ENCODE results near the gene CNTN3. TPM values are rescaled to one million over a fixed set of nuclear protein-coding genes. Genes with fewer than 3 reads are reported as not detected.

Gene CNTN3
- total RNA-seq, 1 donor from 2014 or later = 3.7 TPM

DNA sequence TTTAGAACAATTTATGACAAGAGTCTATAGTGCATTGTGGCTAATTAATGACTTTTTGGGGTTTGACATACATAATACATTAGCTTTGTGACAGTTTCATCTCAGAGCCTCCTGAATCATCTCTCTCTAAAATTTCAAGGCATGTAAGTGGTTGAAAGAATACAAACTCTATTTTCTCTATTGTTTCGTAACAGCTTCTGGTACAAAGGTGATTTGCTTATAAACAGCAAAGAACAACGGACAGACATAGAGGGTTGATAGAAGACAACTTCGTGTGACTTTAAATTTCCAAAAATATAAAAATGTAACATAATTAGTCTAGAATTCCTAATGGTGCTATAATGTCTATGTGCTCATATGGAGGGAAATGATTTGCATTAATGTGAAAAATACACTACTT, 21.3 kb downstream of the CNTN3 start:
- H3K9me3 ChIP-seq (ENCODE audit: control insufficient read depth in 3 of 3, low read length in 3 of 3) = peaks cover 0 to 2% (median 0%) of the 10 kb centered on the region in 3 donors
- no peak overlapping the region for H3K27ac ChIP-seq (ENCODE audit: low read depth, low read length)
- H3K27me3 ChIP-seq (ENCODE audit: control insufficient read depth in 3 of 3, insufficient read depth in 3 of 3, low read length in 3 of 3) = no peaks in the 10 kb centered on the region
- H3K36me3 ChIP-seq (ENCODE audit: control insufficient read depth in 3 of 3, insufficient read depth in 3 of 3, low read length in 3 of 3) = no peaks in the 10 kb centered on the region
- H3K4me1 ChIP-seq (ENCODE audit: control insufficient read depth in 3 of 3, insufficient read depth in 3 of 3, low read length in 3 of 3) = no peaks in the 10 kb centered on the region
- no peak overlapping the region for H3K4me3 ChIP-seq (ENCODE audit: low read length in 3 of 3)
- no peak overlapping the region for H3K9ac ChIP-seq (ENCODE audit: low read depth in 1 of 3, low read length in 3 of 3)

DNA sequence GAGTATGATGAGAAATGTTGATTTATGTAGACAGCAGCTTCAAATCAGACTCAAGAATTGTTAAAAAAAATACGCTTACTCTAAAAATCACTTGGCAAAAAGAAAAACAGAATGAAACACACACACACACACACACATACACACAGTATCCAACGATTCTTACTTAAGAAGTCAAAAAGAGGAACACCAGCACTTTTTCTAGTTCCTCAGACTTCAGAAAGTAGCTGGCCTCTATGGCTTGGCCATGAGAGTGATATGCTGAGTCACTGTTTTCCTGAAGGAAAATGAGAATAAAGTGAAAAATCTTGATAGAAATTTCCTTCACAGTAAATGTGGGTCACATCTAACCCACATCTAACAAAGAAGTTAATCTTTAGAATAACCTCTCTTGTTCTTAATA, 22.1 kb downstream of the CNTN3 start:
- Histone ChIP-seq H3K27me3 (ENCODE audit: control insufficient read depth in 3 of 3, insufficient read depth in 3 of 3, low read length in 3 of 3) (no peaks in the 10 kb centered on the region), H3K4me1 (ENCODE audit: control insufficient read depth in 3 of 3, insufficient read depth in 3 of 3, low read length in 3 of 3) (no peaks in the 10 kb centered on the region), H3K9ac (ENCODE audit: low read depth in 1 of 3, low read length in 3 of 3) (no peak overlapping the region), H3K9me3 (ENCODE audit: control insufficient read depth in 3 of 3, low read length in 3 of 3) (peaks cover 0 to 2% (median 0%) of the 10 kb centered on the region in 3 donors), H3K36me3 (ENCODE audit: control insufficient read depth in 3 of 3, insufficient read depth in 3 of 3, low read length in 3 of 3) (no peaks in the 10 kb centered on the region), H3K27ac (ENCODE audit: low read depth, low read length) (no peak overlapping the region), H3K4me3 (ENCODE audit: low read length in 3 of 3) (no peak overlapping the region)

DNA sequence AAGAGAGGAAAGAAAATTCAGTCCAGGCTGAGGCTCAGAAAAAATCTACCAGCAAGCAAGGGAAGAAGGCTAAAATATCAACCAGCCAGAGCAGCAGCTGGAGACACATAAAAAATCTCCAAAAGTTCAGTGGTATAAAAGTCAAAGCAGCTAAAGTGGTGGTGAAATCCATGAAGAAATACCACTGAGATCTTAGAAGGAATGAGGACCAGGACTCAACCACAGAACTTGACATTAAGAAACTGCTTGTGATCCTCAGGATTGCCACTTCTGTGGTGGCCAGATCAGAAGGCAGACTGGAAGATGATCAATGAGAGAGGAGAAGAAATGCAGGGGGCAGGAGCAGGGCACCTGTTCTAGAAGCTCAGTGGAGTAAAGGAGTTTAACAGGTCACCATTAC, 22.5 kb downstream of the CNTN3 start:
- H3K4me3 ChIP-seq (ENCODE audit: low read length in 3 of 3) = no peak overlapping the region
- H3K4me1 ChIP-seq (ENCODE audit: control insufficient read depth in 3 of 3, insufficient read depth in 3 of 3, low read length in 3 of 3) = no peaks in the 10 kb centered on the region
- no peak overlapping the region for H3K27ac ChIP-seq (ENCODE audit: low read depth, low read length)

DNA sequence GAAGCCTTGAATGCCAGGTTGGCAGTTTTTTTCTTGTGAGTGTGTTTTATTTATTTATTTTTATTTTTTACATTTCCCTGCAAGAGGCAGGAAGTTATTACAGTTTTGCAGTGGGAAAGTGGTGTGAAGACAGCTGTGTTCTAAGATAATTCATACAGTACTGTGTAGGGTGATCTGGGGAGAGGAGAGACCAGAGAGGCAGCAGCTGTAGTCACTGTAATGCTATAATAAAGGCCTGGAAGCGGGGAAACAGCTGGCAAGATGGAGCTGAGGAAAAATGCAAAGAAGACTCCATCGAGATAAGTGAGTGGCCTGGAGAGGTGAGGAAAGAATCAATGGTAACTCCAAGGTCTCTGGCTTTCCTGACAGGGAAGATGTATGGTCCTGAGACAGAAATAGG, 23.1 kb downstream of the CNTN3 start:
- Histone ChIP-seq H3K9ac (ENCODE audit: low read depth in 1 of 3, low read length in 3 of 3) (no peak overlapping the region), H3K9me3 (ENCODE audit: control insufficient read depth in 3 of 3, low read length in 3 of 3) (no peaks in the 10 kb centered on the region), H3K4me1 (ENCODE audit: control insufficient read depth in 3 of 3, insufficient read depth in 3 of 3, low read length in 3 of 3) (no peaks in the 10 kb centered on the region), H3K36me3 (ENCODE audit: control insufficient read depth in 3 of 3, insufficient read depth in 3 of 3, low read length in 3 of 3) (no peaks in the 10 kb centered on the region), H3K27me3 (ENCODE audit: control insufficient read depth in 3 of 3, insufficient read depth in 3 of 3, low read length in 3 of 3) (no peaks in the 10 kb centered on the region), H3K4me3 (ENCODE audit: low read length in 3 of 3) (no peak overlapping the region), H3K27ac (ENCODE audit: low read depth, low read length) (no peak overlapping the region)

More for the DNA sequence above, 22.5 kb downstream of the CNTN3 start:
- Histone ChIP-seq H3K9me3 (ENCODE audit: control insufficient read depth in 3 of 3, low read length in 3 of 3) (peaks cover 0 to 2% (median 0%) of the 10 kb centered on the region in 3 donors), H3K36me3 (ENCODE audit: control insufficient read depth in 3 of 3, insufficient read depth in 3 of 3, low read length in 3 of 3) (no peaks in the 10 kb centered on the region), H3K9ac (ENCODE audit: low read depth in 1 of 3, low read length in 3 of 3) (no peak overlapping the region), H3K27me3 (ENCODE audit: control insufficient read depth in 3 of 3, insufficient read depth in 3 of 3, low read length in 3 of 3) (no peaks in the 10 kb centered on the region)

DNA sequence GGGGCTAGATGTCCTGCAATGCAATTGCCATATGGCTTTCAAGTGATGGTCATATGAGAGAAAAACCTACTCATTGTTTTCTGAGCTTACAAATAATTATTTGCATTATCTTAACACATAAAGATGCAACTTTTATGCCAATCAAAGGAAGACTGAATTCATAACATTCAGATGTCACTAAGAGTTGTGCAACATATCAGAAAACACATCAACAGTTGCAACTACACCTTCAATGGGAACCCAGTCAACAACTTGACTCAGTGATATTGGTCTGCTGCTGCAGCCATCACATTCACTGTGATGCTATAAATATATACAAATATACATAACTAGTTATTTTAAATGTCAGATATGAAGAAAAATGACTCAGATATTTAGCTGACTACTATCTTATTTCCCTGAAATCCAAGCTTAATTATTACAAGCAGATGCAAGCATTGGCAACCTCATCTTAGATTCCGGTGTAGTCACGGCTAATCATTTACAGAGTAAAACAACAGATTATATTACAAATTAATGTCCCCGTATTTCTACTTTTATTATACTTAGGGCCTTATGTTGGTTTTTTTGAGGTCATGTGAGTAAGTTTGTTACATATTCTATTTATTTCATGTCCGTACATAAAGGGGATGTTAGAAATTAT, 23.7 kb downstream of the CNTN3 start:
- H3K27me3 ChIP-seq (ENCODE audit: control insufficient read depth in 3 of 3, insufficient read depth in 3 of 3, low read length in 3 of 3) = no peaks in the 10 kb centered on the region
- no peaks in the 10 kb centered on the region for H3K4me1 ChIP-seq (ENCODE audit: control insufficient read depth in 3 of 3, insufficient read depth in 3 of 3, low read length in 3 of 3)
- no peaks in the 10 kb centered on the region for H3K9me3 ChIP-seq (ENCODE audit: control insufficient read depth in 3 of 3, low read length in 3 of 3)
- no peak overlapping the region for H3K9ac ChIP-seq (ENCODE audit: low read depth in 1 of 3, low read length in 3 of 3)
- H3K27ac ChIP-seq (ENCODE audit: low read depth, low read length) = no peak overlapping the region
- H3K4me3 ChIP-seq (ENCODE audit: low read length in 3 of 3) = no peak overlapping the region
- no peaks in the 10 kb centered on the region for H3K36me3 ChIP-seq (ENCODE audit: control insufficient read depth in 3 of 3, insufficient read depth in 3 of 3, low read length in 3 of 3)

DNA sequence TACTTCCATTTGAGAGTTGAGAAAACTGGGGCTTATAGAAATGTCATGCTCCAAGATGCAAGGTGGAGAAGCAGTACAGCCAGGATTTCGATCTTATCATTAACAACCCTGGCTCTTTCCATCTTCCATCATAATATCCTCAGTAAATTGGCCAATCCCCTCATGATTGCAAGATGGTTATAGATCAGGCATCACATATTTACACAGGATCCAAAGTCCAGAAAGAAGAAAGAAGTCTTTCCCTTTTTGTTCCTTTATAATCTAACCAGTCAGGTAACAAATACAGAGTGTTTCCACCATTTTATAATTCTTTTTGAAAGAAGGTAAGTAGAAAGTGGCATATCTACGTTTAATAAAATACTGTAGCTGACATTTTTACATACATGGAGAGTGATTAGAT, 29.7 kb downstream of the CNTN3 start:
- H3K9me3 ChIP-seq (ENCODE audit: control insufficient read depth in 3 of 3, low read length in 3 of 3) = no peaks in the 10 kb centered on the region
- no peak overlapping the region for H3K4me3 ChIP-seq (ENCODE audit: low read length in 3 of 3)
- no peaks in the 10 kb centered on the region for H3K27me3 ChIP-seq (ENCODE audit: control insufficient read depth in 3 of 3, insufficient read depth in 3 of 3, low read length in 3 of 3)
- H3K27ac ChIP-seq (ENCODE audit: low read depth, low read length) = no peak overlapping the region
- no peaks in the 10 kb centered on the region for H3K4me1 ChIP-seq (ENCODE audit: control insufficient read depth in 3 of 3, insufficient read depth in 3 of 3, low read length in 3 of 3)
- no peaks in the 10 kb centered on the region for H3K36me3 ChIP-seq (ENCODE audit: control insufficient read depth in 3 of 3, insufficient read depth in 3 of 3, low read length in 3 of 3)
- no peak overlapping the region for H3K9ac ChIP-seq (ENCODE audit: low read depth in 1 of 3, low read length in 3 of 3)

DNA sequence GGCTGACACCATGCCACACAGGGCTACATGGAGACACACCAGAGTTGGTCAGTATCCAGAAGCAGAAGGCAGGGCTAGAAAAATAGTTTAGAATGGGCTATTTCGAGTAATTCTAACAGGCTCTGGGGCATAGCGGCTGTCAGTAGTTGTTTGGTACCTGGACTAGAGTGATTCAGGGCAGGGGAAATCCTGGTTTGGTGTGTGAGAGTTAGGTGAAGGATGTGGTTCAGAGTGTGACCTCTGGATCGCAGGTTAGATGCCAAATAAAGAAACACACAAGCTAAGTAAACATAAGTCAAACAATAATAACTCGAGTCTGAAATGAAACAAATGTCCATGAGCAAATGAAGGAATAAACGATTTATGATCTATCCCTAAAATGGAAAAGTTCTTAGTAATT, 31.5 kb downstream of the CNTN3 start:
- H3K9me3 ChIP-seq (ENCODE audit: control insufficient read depth in 3 of 3, low read length in 3 of 3) = no peaks in the 10 kb centered on the region
- no peaks in the 10 kb centered on the region for H3K27me3 ChIP-seq (ENCODE audit: control insufficient read depth in 3 of 3, insufficient read depth in 3 of 3, low read length in 3 of 3)
- H3K4me1 ChIP-seq (ENCODE audit: control insufficient read depth in 3 of 3, insufficient read depth in 3 of 3, low read length in 3 of 3) = no peaks in the 10 kb centered on the region
- no peak overlapping the region for H3K27ac ChIP-seq (ENCODE audit: low read depth, low read length)
- no peaks in the 10 kb centered on the region for H3K36me3 ChIP-seq (ENCODE audit: control insufficient read depth in 3 of 3, insufficient read depth in 3 of 3, low read length in 3 of 3)
- H3K9ac ChIP-seq (ENCODE audit: low read depth in 1 of 3, low read length in 3 of 3) = no peak overlapping the region
- no peak overlapping the region for H3K4me3 ChIP-seq (ENCODE audit: low read length in 3 of 3)

DNA sequence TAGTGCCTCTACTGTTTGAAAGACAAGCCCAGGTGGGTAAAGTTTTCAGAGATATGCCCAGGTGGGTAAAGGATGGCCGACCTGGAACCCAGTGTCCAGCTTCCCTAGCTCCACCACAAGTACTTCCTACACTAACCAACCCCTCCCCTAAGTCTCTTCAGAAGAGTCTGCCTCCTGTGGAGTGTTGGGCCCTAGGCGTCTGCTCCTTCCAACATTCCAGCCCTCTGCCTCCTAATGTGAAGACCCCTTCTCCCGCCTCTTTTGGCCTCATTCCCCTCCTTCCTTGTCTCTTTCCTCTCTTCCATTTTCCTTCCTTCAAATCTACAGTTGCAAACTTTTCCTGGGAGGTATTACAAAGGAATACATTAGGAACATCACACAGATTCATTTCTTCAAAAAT, 38.6 kb downstream of the CNTN3 start:
- Histone ChIP-seq H3K27me3 (ENCODE audit: control insufficient read depth in 3 of 3, insufficient read depth in 3 of 3, low read length in 3 of 3) (no peaks in the 10 kb centered on the region), H3K4me1 (ENCODE audit: control insufficient read depth in 3 of 3, insufficient read depth in 3 of 3, low read length in 3 of 3) (no peaks in the 10 kb centered on the region), H3K9me3 (ENCODE audit: control insufficient read depth in 3 of 3, low read length in 3 of 3) (no peaks in the 10 kb centered on the region), H3K9ac (ENCODE audit: low read depth in 1 of 3, low read length in 3 of 3) (no peak overlapping the region), H3K27ac (ENCODE audit: low read depth, low read length) (no peak overlapping the region), H3K4me3 (ENCODE audit: low read length in 3 of 3) (no peak overlapping the region), H3K36me3 (ENCODE audit: control insufficient read depth in 3 of 3, insufficient read depth in 3 of 3, low read length in 3 of 3) (no peaks in the 10 kb centered on the region)

DNA sequence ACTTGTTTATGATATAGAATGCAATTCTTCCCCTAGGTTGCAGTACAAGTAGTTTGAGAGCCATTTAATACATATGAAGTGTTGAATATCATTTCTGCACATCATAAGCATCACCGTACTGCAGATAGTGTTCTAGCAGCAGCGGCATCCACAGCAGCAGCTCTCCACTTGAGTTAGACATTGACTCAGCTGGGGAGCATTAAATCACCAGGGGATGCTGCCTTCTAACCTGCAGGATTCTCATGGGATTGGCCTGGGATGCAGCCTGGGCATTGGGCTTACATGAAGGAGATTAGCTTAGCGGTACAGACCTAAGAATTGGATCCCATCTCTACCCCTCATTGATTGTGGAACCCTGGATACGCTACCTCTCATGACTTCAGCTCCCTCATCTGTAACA, 43.3 kb downstream of the CNTN3 start:
- Histone ChIP-seq H3K36me3 (ENCODE audit: control insufficient read depth in 3 of 3, insufficient read depth in 3 of 3, low read length in 3 of 3) (no peaks in the 10 kb centered on the region), H3K4me1 (ENCODE audit: control insufficient read depth in 3 of 3, insufficient read depth in 3 of 3, low read length in 3 of 3) (no peaks in the 10 kb centered on the region), H3K9me3 (ENCODE audit: control insufficient read depth in 3 of 3, low read length in 3 of 3) (peaks cover 0 to 3% (median 0%) of the 10 kb centered on the region in 3 donors), H3K27me3 (ENCODE audit: control insufficient read depth in 3 of 3, insufficient read depth in 3 of 3, low read length in 3 of 3) (no peaks in the 10 kb centered on the region), H3K4me3 (ENCODE audit: low read length in 3 of 3) (no peak overlapping the region), H3K27ac (ENCODE audit: low read depth, low read length) (no peak overlapping the region), H3K9ac (ENCODE audit: low read depth in 1 of 3, low read length in 3 of 3) (no peak overlapping the region)
